ENCODE measurements around the gene TMC5.

Gene TMC5

GRCh38 chr16:19418200-19418599, 517 bp downstream of the TMC5 start:
- TF ChIP-seq CTCF (IDR thresholded peaks at IDR 0.05; ENCODE audit: extremely low read depth, insufficient read depth, missing control alignments): no peak
- in situ Hi-C loops (cut with MboI; ENCODE audit: low pct_unique_long_range_greater_than_20kb, low sequenced_read_pairs, unreplicated experiment): no loop called here
- DNase-seq (ENCODE audit: low spot score): no peak

- DNase-seq (ENCODE audit: low spot score): no peak
- TF ChIP-seq CTCF (IDR thresholded peaks at IDR 0.05; ENCODE audit: extremely low read depth, insufficient read depth, missing control alignments): no peak
- in situ Hi-C loops (cut with MboI; ENCODE audit: low pct_unique_long_range_greater_than_20kb, low sequenced_read_pairs, unreplicated experiment): no loop called here
These were observed 2.0 kb downstream of the TMC5 start for GRCh38 chr16:19419698-19420075.

GRCh38 chr16:19424478-19424877, 6.8 kb downstream of the TMC5 start:
- no peak for DNase-seq (ENCODE audit: low spot score)
- in situ Hi-C loops (cut with MboI; ENCODE audit: low pct_unique_long_range_greater_than_20kb, low sequenced_read_pairs, unreplicated experiment): no loop called here
- no peak for TF ChIP-seq CTCF (IDR thresholded peaks at IDR 0.05; ENCODE audit: extremely low read depth, insufficient read depth, missing control alignments)

GRCh38 chr16:19430345-19430744, 12.7 kb downstream of the TMC5 start:
- no peak for TF ChIP-seq CTCF (IDR thresholded peaks at IDR 0.05; ENCODE audit: extremely low read depth, insufficient read depth, missing control alignments)
- no peak for DNase-seq (ENCODE audit: low spot score)
- in situ Hi-C loops (cut with MboI; ENCODE audit: low pct_unique_long_range_greater_than_20kb, low sequenced_read_pairs, unreplicated experiment): no loop called here

GRCh38 chr16:19431636-19432340, 14.1 kb downstream of the TMC5 start:
- TF ChIP-seq CTCF (IDR thresholded peaks at IDR 0.05; ENCODE audit: extremely low read depth, insufficient read depth, missing control alignments): no peak
- no peak for DNase-seq (ENCODE audit: low spot score)
- in situ Hi-C loops (cut with MboI; ENCODE audit: low pct_unique_long_range_greater_than_20kb, low sequenced_read_pairs, unreplicated experiment): no loop called here

- in situ Hi-C loops (cut with MboI; ENCODE audit: low pct_unique_long_range_greater_than_20kb, low sequenced_read_pairs, unreplicated experiment): no loop called here
- DNase-seq (ENCODE audit: low spot score): no peak
- no peak for TF ChIP-seq CTCF (IDR thresholded peaks at IDR 0.05; ENCODE audit: extremely low read depth, insufficient read depth, missing control alignments)
These were observed 14.7 kb downstream of the TMC5 start for GRCh38 chr16:19432429-19432828.

Data from GM13977 (cell line).